Measurements from ENCODE around the gene MCOLN2. TPM values are rescaled to one million over a fixed set of nuclear protein-coding genes. Genes with fewer than 3 reads are reported as not detected.

Gene MCOLN2
- total and polyA plus RNA-seq, 2 of the 13 experiments (the other 11 are each of a cell fraction or from before 2014, with no cell fraction given) = not detected

DNA sequence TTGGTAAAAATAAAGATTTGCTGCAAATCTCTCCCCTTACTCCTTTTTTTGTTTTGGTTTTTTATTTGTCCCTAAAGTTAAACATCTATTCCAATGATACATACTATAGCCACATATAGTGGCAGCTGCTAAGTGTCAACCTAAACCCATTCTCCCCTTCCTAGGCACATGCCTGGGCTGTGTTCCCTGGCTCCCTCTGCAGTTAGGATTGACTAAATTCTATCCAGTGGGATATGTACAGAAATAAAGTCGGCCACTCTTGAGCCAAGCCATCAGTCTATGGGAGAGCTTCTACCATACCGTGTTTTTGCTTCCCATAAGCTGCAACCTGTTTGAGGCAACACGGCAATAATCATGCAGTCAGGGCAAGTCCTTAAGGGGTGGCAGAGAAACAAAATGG, 27.8 kb upstream of the MCOLN2 start:
- H3K4me2 ChIP-seq (ENCODE audit: low read depth, low read length) = no peak overlapping the region
- no peak overlapping the region for H3K9ac ChIP-seq (ENCODE audit: insufficient read depth, low read depth, low read length)
- TF ChIP-seq SATB2 (CRISPR knock-in tag; IDR thresholded peaks at IDR 0.05) (no peak), ZNF337 (CRISPR knock-in tag; IDR thresholded peaks at IDR 0.05; ENCODE audit: borderline replicate concordance, low read depth) (no peak), ZHX2 (IDR thresholded peaks at IDR 0.05; ENCODE audit: low read depth) (no peak), ZHX2 (CRISPR knock-in tag; IDR thresholded peaks at IDR 0.05; ENCODE audit: borderline replicate concordance) (no peak), ZNF567 (CRISPR knock-in tag; IDR thresholded peaks at IDR 0.05; ENCODE audit: borderline replicate concordance) (no peak), ZNF790 (CRISPR knock-in tag; IDR thresholded peaks at IDR 0.05; ENCODE audit: borderline replicate concordance) (no peak), PITX1 (CRISPR knock-in tag; IDR thresholded peaks at IDR 0.05) (no peak), ZNF34 (CRISPR knock-in tag; IDR thresholded peaks at IDR 0.05; ENCODE audit: borderline replicate concordance) (no peak)
- intact Hi-C loops (cut with micrococcal nuclease; ENCODE audit: unreplicated experiment) = no loop called here
- H3K27me3 ChIP-seq (ENCODE audit: control insufficient read depth in 1 of 2, insufficient read depth in 2 of 2, low read length in 2 of 2) = no peaks in the 10 kb centered on the region
- no peaks in the 10 kb centered on the region for H3K79me2 ChIP-seq (ENCODE audit: insufficient read depth, low read length)
- no TSS peak for BruUV-seq (replicated peaks)
- 14% methylated on average over 3 of the region's 3 CpGs for WGBS (ENCODE audit: low lambda C conversion rate)
- ATAC-seq (no peak), DNase-seq (ENCODE audit: low spot score) (no peak), FAIRE-seq (no peak)
- POLR2A ChIA-PET = no interaction called here
- no peak overlapping the region for H3K4me3 ChIP-seq (replicated peaks in 1 of 3; ENCODE audit: insufficient read depth in 1 of 3, low read depth in 2 of 3, low read length in 3 of 3)
- no peaks in the 10 kb centered on the region for H3K9me3 ChIP-seq (ENCODE audit: low read length)
- in situ Hi-C loops (cut with HindIII; ENCODE audit: extremely low pct_ligation_motif_present, low pct_unique_long_range_greater_than_20kb) = no loop called here
- CTCF ChIA-PET (ENCODE audit: low intra/inter-chr PET ratio, low total read pairs) = no interaction called here
- no peak overlapping the region for H3K27ac ChIP-seq (ENCODE audit: extremely low read length, insufficient read depth, low read length)
- H4K20me1 ChIP-seq (ENCODE audit: insufficient read depth, low read length) = no peaks in the 10 kb centered on the region
- no peaks in the 10 kb centered on the region for H3K4me1 ChIP-seq (ENCODE audit: insufficient read depth, low read length)
- H3K36me3 ChIP-seq (replicated peaks in 1 of 2; ENCODE audit: control insufficient read depth in 1 of 2, insufficient read depth in 2 of 2, low read length in 2 of 2) = no peaks in the 10 kb centered on the region
- no peak overlapping the region for H2AFZ ChIP-seq (ENCODE audit: low read length)

Data from HepG2 (cell line).